ENCODE measurements around the gene ULK2.
"Not testable (repeated sequence)": the region's sequence is repeated elsewhere in the genome, so short reads cannot be mapped to it uniquely, and the experiment has no call there.

Gene ULK2

DNA sequence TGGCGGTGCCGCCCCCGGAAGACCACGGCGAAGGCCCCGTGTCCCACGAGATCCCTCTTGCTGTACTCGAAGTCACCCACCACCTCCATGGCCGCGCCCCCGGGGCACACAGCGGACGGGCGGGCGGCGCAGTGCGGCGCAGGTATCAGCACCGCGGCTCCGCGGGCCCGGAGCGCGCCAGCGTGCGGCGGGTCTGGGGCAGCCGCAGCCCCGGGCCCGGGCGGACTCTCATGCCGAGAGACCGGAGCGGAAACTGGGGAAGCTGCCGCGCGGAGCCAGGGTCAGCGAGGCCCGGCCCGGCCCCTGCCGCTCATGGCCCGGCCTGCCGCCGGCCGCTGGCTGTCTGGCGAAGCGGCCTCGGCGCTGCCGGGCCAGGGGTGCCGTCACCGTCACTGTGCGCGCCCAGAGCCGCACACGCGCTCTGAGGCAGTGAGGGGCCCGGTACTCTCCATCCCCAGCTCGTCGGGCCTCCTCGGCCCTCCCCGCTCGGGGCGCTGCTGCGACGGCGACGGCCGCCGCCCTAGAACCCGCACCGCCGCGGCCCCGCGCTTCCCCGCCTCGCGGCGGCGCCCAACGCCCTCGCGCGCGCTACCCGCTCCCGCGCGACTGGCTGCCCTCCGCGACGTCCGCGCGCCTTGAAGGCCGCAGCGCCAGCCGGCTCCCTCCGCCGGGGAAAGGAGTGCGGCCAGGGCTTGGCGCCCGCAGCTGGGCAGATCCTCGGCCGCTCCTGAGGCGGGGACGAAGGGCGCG, at the start of gene ULK2:
Gene ULK2 (minus strand): TSS at position 608 of the 750 bp plus-strand sequence. CDS start 519 bp downstream, at position 89.
- DNase-seq (ENCODE audit: low spot score): peak; percentile 52

DNA sequence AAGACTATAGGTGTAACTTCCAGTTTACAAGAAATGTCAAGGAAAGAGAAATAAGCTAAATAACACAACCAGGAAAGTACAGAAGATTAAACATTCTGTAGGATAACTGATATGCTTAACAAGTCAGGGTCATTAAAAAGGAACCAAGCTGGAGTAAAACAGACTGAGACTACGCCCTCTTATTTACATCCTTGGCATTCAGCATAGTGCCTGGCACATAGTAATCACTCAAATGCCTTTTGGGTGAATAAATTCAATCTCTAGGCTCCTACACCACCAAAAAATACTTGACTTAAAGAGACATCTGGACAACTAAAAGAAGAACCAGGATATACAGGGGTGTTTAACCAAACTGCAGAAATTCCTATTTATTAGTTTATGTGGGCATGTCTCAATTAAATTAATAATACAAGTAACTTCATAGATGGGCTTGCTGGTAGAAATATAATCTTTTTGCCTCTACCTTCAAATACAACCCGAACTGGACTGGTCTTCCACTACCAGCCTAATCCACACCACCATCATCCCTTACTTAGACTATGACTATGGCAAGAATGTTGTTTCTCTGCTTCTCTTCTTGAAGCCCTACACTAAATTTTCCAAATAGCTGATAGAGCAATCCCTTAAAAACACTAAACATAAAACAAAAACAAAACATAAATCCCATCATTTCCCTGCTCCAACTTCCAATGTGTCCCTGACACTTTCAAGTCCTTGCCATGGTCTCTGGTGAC, 47.7 kb upstream of the ULK2 start:
- no peak for DNase-seq (ENCODE audit: low spot score)

DNA sequence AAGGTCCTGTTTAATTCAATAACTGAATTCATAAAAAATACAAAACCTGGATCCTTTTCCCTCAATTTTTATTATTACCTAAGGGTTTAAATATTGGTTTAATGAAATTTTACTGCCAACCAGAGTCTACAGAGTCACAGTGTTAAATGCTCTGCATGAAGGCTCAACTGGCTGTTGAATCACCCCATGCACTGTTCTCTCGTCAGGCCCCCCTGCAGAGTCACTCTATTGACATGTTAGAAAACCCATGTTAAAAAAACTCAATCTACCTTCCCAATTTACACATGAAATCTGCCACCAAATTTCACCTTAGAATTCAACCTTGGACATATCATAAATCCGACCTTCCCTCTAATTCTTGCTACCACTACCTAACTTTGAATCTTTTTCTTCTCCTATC, 43.3 kb upstream of the ULK2 start:
- no peak for DNase-seq (ENCODE audit: low spot score)

DNA sequence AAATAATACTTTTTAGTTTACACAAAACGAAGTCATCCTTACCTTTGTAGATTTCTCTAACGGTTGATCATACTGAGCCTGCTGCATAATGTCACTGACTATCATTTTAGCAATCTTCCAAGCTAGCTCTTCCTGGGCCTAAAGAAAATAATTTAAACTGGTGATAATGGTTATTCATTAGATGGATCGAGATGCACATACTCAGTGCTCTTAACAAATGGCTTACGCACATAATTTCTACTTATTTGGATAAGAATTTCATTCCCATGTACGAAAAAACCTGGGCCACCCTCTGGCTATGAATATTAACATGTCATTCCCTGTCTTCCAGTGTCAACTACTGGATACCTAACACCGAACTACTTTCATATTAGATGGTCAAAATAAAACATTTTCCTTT, 41.4 kb upstream of the ULK2 start:
- DNase-seq (ENCODE audit: low spot score): no peak

DNA sequence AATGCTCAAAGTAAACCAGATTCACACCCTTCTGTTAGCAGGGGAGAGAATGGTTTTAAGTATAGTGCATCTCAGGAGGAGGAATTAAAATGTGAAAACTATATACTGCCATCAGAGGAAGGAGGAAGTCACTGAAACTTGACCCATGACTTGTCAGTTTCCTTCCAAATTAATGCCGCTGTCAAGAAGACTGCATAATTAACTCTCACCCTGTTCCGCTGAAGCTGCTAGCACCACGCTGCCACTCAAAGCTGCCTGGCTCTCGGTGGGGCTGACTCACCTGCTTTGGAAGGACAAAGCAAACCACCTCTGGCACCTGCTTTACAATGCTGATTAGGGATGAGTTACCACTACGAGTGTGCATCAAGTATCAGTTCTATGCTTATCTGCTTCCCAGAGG, 37.8 kb upstream of the ULK2 start:
- DNase-seq (ENCODE audit: low spot score): no peak

DNA sequence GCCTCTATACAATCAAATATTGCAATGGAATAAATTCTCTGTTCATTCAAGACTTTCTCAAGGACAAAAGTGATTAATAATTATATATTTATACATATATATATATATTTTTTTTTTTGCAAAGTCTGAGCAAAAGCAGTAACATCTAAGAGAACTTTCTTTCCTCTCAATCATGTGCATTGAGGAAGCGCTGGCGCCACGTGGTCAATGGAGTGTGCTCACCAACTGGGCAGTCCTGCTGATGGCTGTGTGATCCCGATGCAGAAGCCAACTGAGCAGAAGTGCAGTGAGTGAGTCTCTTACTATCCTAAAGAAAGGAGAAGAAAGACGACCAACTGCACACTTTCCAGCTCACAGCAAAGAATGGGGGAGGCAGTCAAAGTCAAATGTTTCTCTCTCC, 37.2 kb upstream of the ULK2 start:
- DNase-seq (ENCODE audit: low spot score): no peak

DNA sequence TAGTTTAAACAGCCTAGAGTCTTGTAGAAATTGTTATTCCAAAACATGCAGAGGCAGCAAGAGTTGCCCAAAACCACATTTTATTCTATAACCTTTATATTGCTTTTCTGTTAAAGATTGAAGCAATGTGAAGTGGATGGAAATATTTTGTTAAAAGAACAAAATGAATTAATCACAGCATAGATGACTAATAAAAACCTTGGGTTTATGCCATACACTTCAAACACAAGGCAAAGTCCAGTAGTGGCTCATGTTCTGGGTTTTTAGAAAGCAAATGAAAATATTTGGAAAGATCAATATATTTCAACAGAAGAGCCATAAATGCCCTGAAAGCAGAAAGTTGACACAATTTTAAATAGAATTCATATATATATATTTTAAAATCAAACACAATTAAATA, 36.7 kb upstream of the ULK2 start:
- no peak for DNase-seq (ENCODE audit: low spot score)

DNA sequence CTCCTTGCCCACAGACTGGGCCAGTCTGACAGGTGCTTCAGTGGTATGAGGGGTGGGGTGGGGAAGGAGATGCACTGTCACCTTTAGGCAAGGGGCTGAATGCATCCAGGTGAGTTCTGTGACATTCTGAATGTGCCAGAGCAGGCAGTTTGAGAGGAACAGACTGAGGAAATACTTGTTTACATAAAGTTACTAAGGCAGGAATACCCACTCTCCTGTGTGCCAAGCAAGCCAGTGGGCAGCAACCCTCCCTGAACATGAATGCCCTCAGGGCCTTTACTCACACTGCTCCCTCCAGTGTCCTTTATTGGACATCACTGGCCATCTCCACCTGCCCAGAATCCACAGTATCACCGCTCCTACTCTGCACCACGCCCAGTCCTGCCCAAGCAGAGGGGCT, 33.1 kb upstream of the ULK2 start:
- DNase-seq (ENCODE audit: low spot score): no peak

DNA sequence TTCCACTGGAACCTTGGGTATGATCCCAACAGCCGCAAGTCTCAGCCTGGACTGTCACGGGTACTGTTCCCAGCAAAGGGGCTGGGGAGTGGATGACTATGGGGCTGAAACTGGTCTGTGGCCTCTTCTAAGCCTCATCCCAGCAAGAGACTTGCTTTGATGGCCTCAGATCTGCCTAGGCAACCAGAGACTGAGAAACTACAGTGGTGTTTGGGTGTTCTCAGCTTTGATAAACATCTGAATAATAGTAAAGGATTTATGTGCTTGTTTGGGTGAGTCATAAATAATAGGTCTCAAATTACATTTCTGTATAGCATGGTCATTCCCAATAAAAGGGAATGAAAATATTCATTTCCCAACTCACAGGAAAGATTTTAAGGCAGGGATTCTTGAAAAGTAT, 30.2 kb upstream of the ULK2 start:
- DNase-seq (ENCODE audit: low spot score): no peak

DNA sequence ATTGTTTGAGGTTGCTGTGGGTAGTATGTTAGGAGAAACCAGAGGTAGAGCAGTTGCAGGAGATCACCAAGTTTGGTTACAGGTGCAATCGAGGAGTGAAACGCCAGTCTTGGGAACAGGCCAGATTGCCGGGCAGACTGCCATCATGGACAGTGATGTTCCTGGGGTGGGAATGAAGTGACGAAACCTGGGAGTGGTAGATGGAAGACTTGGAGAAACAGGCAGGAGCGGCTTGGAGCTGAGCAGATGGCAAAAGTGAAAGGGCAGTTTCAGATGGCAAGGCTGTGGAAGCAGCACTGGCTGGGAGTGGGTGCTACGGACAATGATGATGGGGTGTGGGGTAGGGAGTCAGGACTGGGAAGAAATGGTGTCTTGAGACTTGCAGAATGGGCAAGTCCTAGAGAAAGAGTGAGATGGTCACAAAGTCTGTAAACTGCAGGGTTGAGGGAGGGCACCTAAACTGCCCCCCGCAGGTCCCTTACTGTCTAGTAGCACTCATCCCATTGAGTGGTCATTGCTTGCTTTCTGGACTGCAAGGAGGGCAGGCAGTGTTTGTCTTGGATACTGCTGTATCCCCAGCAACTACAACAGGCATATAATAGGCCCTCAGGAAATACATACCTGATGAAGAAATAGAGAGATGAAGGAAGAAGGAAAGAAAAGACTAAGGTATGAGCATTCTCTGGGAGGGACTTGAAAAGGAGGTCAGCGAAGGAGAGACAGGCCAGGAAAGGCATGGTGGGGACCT, 29.5 kb upstream of the ULK2 start:
- no peak for DNase-seq (ENCODE audit: low spot score)

DNA sequence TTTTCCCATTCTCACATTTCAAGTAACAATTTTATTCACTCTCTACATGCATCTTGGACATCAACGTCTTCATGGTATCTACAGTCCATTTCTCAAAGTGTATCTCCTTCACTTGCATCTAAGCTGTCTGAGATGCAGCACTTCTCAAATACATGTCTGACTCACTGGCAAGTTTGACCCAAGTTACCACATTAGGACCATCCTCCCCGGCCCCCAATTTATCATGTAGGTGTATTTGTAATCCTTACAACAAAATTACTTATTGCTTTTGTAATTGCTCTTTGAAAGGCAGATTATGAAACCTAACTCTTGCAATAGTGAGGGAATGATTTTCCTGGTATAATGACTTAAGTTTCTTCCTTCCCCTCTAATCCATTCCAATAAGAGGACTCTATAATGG, 28.9 kb upstream of the ULK2 start:
- DNase-seq (ENCODE audit: low spot score): no peak

DNA sequence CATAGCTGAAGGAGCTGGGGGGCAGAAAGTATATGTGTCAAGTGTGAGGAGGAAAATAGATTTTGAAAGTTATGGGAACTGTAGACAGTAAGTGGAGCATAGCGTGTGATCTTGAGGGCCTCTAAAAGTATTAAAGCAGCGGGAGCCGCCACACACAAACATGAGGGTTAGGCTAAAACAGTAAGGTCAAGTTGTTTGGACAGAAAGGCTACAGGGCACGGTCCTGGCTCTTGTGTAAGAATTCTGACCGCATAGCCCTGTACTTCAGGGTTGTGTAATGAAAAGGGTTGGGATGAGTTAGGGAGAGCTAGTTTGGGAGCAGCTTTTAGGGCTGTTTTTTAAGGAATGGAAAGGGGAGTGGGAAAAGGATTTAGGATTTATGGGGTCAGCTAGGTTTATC, 22.8 kb upstream of the ULK2 start:
- not testable (repeated sequence) for DNase-seq (ENCODE audit: low spot score)

DNA sequence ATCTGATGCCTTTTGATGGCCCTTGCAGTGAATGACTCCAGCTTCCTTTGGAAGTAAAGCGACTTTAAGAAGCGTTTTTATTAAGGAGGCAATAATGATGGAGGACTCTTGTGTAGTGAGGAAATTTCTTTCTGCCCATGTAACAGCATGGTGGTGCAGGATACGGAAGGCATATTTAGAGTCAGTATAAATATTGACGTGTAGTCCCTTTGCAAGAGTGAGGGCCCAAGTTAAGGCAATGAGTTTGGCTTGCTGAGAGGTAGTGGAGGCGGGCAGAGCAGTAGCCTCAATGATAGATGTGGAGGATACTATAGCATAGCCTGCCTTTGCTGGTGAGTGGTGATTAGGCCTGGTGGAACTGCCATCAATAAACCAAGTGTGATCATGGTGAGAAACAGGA, 22.3 kb upstream of the ULK2 start:
- not testable (repeated sequence) for DNase-seq (ENCODE audit: low spot score)

DNA sequence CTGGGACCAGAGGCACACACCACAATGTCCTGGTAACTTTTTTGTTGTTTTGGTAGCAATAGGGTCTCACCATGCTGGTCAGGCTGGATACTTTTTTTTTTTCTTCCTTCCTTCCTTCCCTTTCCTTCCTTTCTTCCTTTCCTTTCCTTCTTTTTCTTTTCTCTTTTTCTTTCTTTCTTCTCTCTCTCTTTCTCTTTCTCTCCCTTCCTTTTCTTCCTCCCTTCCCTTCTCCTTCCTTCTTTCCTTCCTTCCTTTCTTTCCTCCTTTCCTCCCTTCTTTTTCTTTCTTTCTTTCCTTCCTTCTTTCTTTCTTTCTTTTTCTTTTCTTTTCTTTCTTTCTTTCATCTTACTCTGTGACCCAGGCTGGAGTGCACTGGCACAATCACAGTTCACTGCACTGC, 18.4 kb upstream of the ULK2 start:
- no peak for DNase-seq (ENCODE audit: low spot score)

DNA sequence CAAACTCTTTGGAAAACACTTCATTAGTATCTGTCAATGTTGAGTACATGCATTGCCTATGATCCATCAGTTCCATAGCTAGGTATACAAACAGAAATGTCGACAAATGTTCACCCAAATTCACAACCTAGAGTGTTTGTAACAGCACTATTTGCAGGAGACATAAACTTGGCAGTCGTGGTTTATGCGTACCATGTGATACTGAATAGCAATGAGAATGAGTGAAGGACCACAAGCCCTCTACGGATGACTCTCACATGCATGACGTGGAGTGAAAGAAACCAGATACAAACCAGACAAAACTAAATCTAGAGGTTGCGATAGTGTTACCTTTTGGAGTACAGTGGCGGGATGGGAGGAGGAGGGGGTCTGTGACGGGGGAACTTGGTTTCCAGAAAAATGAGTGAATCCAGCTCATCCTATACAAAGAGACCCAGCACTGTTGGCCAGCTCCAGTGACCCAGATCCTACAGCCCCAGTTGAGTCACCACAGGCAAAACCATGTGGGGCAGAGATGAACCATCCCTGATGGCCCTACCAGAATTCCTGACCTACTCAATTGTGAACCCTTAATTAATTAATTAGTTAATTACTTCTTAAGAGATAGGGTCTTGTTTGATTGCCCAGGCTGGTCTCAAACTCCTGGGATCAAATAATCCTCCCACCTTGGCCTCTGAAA, 15.9 kb upstream of the ULK2 start:
- no peak for DNase-seq (ENCODE audit: low spot score)

DNA sequence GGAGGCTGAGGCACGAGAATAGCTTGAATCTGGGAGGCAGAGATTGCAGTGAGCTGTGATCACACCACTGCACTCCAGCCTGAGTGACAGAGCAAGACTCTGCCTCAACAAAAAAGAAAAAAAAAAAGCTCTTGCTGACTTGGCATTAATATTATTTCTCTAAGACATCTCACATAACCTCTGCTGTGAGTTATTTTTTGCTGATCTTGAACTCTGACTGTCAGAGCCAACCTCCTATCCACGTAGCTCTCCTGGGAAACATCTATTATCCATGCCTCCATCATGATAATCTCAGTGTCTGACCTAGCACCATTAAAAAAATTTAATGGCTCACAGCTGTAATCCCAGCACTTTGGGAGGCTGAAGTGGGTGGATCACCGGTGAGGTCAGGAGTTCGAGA, 12.7 kb upstream of the ULK2 start:
- no peak for DNase-seq (ENCODE audit: low spot score)

DNA sequence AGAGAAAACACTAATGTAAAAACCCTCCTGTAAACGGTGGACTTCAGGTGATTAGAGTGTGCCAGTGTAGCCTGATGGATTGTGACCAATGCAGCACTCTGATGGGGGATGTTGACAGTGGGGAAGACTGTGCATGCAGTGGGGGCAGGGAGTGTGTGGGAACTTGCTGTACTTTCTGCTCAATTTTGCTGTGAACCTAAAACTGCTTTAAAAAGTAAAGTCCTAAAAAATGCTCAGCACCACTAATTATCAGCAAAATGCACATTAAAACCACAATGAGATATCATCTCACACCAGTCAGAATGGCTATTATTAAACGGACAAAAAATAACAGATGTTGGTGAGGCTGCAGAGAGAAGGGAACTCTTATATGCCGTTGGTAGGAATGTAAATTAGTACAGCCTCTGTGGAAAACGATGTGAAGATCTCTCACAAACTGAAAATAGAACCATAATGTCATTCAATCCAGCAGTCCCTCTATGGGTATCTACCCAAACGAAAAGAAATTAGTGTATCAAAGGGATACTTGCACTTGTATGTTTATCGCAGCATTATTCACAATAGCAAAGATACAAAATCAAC, 9.7 kb upstream of the ULK2 start:
- DNase-seq (ENCODE audit: low spot score): no peak

DNA sequence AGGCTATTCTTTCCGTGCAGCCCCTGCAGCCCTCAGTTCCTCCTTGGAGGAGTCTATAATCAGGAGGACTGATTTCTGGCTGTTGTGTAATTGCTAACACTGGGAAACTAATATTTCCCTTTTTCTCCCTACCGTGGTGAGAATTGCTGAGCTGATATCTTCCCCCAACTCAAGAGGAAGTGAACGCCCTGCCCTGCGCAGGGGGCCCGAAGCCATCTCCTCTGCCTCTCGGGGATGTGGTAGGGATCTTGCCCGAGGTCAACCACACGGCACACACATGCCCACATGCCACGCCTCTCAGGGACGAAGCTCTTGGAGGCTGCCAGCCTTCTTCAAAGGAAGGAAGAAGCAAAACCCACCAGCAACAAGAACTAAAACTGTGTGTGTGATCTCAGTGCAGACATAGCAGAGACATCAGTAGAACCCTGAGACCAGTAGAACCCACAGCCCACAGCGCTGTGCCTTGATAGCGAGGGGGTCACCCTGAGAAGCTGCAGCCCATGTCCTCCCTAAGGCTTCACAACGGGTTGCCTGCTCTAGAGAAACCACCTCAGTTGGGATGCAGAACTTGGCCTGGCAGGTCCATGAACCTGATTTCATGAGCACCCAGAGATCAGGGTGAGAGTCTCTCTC, 8.9 kb upstream of the ULK2 start:
- peak; percentile 44 for DNase-seq (ENCODE audit: low spot score)

DNA sequence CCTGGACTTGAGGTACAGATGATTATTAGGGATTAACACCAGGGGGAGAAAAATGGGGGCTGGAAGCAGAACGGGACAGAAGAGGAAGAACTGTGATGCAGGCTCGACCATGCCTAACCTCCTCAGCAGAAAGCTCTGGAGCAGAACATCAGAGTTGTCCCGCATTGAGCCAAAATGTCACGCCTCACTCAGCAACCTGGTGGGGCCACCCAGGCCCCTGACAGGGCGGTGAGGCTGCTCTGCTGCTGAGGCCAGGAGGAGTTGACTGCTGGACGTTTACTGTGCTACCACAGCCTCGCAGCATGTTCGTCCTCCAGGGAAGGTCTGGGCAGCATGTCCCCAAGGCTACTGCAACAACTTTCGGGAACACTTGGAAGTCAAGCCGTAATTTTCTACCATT, 6.5 kb upstream of the ULK2 start:
- DNase-seq (ENCODE audit: low spot score): no peak

DNA sequence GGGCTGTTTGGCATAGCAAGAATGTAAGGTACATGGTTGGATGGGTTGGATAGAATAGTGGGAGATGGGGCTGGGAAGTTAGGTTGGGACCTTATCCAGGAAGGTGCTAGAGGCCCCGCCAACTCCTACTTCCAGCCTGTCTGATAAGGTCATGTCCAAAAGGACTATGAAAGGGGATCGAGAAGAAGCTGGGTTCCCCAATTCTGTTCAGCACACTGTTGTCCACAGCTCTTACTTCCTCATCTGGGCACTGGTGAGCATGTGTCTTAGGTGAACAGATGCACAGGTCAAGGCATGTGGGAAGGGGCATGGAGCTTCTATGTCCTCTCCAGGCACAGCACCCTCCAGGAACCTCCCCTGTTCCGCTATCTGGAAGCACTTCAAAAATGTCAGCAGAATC, 5.6 kb upstream of the ULK2 start:
- no peak for DNase-seq (ENCODE audit: low spot score)

DNA sequence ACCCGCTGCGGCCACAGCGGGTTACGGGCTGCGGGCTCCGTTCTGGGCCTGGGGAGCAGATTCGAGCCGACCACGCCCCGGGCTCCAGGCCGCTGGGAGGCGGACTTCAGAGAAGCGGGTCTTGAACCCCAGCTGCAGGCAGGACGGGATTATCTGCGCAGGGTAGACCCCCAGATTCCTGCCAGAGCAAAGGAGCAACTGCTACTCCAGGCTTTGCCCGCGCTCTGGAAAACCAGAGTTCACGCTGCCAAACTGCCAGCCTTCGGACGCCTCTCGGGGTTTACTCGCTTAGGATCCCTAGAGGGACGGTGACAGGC, 301 bp upstream of the ULK2 start:
- no peak for DNase-seq (ENCODE audit: low spot score)

DNA sequence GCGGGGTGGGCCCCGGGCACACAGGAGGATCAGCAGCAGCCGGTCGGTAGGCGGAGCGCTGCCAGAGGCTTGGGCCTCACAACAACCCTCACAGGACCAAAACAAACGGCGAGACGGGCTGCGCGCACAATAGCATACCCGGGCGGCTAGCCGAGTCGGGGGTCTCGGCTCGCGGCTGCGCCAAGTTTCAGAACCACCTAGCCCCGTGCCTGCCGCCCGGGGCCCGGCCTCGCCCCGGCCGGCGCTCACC, 732 bp downstream of the ULK2 start:
- peak; percentile 51 for DNase-seq (ENCODE audit: low spot score)

Measured in CD4-positive, alpha-beta T cell treated with Interleukin-2 at 100 ng/mL for 4 hours (primary cell).